Neural progenitor cell (in vitro differentiated cells): ENCODE data around the gene LSP1. TPM values are rescaled to one million over a fixed set of nuclear protein-coding genes. Genes with fewer than 3 reads are reported as not detected.

Experiments used
- DNase-seq: peaks from one replicate; pipeline ENCODE4 v3.0.0-alpha.2; 2016; ENCODE audit warnings: low spot score
- H2AFZ ChIP-seq: fragments of 200-600 bp; sonication (generic); replicated peaks from 2 replicates; pipeline ENCODE4 v1.6.1; 2016; ENCODE audit warnings: antibody characterized with exemption
- H3F3A ChIP-seq: fragments of 200-600 bp; sonication (generic); 2 replicates; pipeline ENCODE4 v1.6.1; 2016; ENCODE audit warnings: antibody characterized with exemption, low read depth
- H3K27ac ChIP-seq: fragments of 200-600 bp; sonication (generic); 2 replicates; pipeline ENCODE4 v1.5.1; 2016; ENCODE audit warnings: mild to moderate bottlenecking
- H3K27me3 ChIP-seq: fragments of 200-600 bp; sonication (generic); 2 replicates; pipeline ENCODE4 v1.6.1; 2016; ENCODE audit warnings: mild to moderate bottlenecking, moderate library complexity
- H3K36me3 ChIP-seq: fragments of 200-600 bp; sonication (generic); 2 replicates; pipeline ENCODE4 v1.5.1; 2016
- H3K4me1 ChIP-seq: fragments of 200-600 bp; sonication (generic); 2 replicates; pipeline ENCODE4 v1.6.1; 2016; ENCODE audit warnings: mixed run types
- H3K4me2 ChIP-seq: fragments of 200-600 bp; sonication (generic); 2 replicates; pipeline ENCODE4 v1.6.1; 2016
- H3K4me3 ChIP-seq: fragments of 200-600 bp; sonication (generic); 2 replicates; pipeline ENCODE4 v1.5.1; 2016
- H3K79me2 ChIP-seq: fragments of 200-600 bp; sonication (generic); 2 replicates; pipeline ENCODE4 v1.6.1; 2016; ENCODE audit warnings: low read depth
- H3K9ac ChIP-seq: fragments of 200-600 bp; sonication (generic); 2 replicates; pipeline ENCODE4 v1.6.1; 2016
- H3K9me3 ChIP-seq: fragments of 200-600 bp; sonication (generic); 2 replicates; pipeline ENCODE4 v1.5.1; 2016; ENCODE audit warnings: low read depth
- H4K20me1 ChIP-seq: fragments of 200-600 bp; sonication (generic); 2 replicates; pipeline ENCODE4 v1.6.1; 2016; ENCODE audit warnings: low read depth
- H3K27ac Mint-ChIP-seq: 3 replicates; pipeline ENCODE4 v1.8.0; 2021; ENCODE audit warnings: mixed read lengths
- H3K27me3 Mint-ChIP-seq: 2 replicates; pipeline ENCODE4 v1.8.0; 2022; ENCODE audit warnings: low read depth, mild to moderate bottlenecking, inconsistent platforms, moderate library complexity, mixed read lengths; ENCODE audit not compliant: insufficient read depth
- H3K36me3 Mint-ChIP-seq: 3 replicates; pipeline ENCODE4 v1.8.0; 2021; ENCODE audit warnings: mixed read lengths
- H3K4me1 Mint-ChIP-seq: 3 replicates; pipeline ENCODE4 v1.8.0; 2021; ENCODE audit warnings: mixed read lengths
- H3K4me3 Mint-ChIP-seq: 3 replicates; pipeline ENCODE4 v1.8.0; 2021; ENCODE audit warnings: mild to moderate bottlenecking, moderate library complexity, mixed read lengths
- H3K9me3 Mint-ChIP-seq: 3 replicates; pipeline ENCODE4 v1.8.0; 2020; ENCODE audit warnings: mixed read lengths
- CTCF ChIP-seq: fragments of 200-600 bp; sonication (generic); IDR thresholded peaks from 2 replicates; pipeline ENCODE4 v1.5.1; 2017; ENCODE audit warnings: antibody characterized with exemption, mild to moderate bottlenecking
- EZH2 ChIP-seq: fragments of 200-600 bp; sonication (generic); IDR thresholded peaks from 2 replicates; pipeline ENCODE4 v1.6.1; 2017; ENCODE audit warnings: antibody characterized with exemption, mild to moderate bottlenecking, moderate library complexity
- EZH2phosphoT487 ChIP-seq: fragments of 200-600 bp; sonication (generic); IDR thresholded peaks from 2 replicates; pipeline ENCODE4 v1.6.1; 2017; ENCODE audit warnings: antibody characterized with exemption
- total RNA-seq: library from RNA; depleted of rRNA; stranded (reverse); fragments of >200 nt; gene quantifications from 2 replicates; pipeline ENCODE4 v1.2.3, GENCODE V29; 2015; ENCODE audit warnings: low replicate concordance

Gene LSP1
- total RNA-seq, 1 donor from 2014 or later = not detected

- no peaks in the 10 kb centered on the region for H3K79me2 ChIP-seq
- no peaks in the 10 kb centered on the region for H3F3A ChIP-seq
- Mint-ChIP-seq H3K4me1 (peaks cover 12% of the 10 kb centered on the region), H3K27ac (no peak overlapping the region), H3K36me3 (no peaks in the 10 kb centered on the region), H3K9me3 (peaks cover 7% of the 10 kb centered on the region), H3K27me3 (peaks cover 12% of the 10 kb centered on the region), H3K4me3 (no peak overlapping the region)
- no peak overlapping the region for H3K27ac ChIP-seq
- no peaks in the 10 kb centered on the region for H4K20me1 ChIP-seq
- H3K9me3 ChIP-seq = no peaks in the 10 kb centered on the region
- DNase-seq = no peak
- no peak overlapping the region for H2AFZ ChIP-seq
- no peaks in the 10 kb centered on the region for H3K27me3 ChIP-seq
- TF ChIP-seq EZH2phosphoT487 = no peak
- H3K4me3 ChIP-seq = no peak overlapping the region
- H3K36me3 ChIP-seq = no peaks in the 10 kb centered on the region
- peaks cover 6% of the 10 kb centered on the region for H3K4me1 ChIP-seq
- no peak overlapping the region for H3K4me2 ChIP-seq
- no peak overlapping the region for H3K9ac ChIP-seq
Observed at GRCh38 chr11:1912289-1912878, 59.5 kb downstream of the LSP1 start.

DNA sequence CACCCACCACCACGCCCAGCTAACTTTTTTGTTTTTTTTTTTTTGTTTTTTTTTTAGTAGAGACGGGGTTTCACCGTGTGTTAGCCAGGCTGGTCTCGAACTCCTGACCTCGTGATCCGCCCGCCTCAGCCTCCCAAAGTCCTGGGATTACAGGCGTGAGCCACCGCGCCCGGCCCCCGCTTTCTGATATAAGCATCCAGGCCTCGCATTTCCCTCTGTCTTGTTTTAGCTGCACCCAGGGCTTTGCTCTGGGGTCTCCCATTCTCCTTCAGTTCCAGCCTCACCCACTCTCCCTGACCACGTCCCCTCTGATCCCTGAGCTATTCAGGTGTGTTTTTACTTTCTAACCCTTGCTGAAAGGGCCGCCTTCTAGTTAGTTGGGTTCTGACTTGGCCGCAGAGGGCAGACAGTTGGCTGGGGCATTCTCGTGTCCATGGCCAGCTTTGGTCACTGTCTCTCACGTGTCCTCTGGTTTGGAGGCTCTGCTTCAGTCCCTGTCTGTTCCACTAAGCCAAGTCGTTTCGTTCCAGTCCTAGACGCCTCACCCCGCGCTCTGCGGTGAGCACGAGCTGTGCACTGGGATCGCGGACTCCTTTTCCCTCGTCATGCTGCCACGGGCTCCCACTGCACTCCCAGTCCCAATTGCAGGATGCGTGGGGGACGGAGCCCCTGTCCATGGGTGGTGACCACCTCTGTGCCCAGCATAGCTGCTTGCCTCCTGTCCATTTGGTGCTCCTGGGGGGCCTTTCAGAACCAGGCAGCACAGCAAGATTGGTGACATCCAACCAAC is 60.6 kb downstream of the LSP1 start:
- Mint-ChIP-seq H3K4me3 (no peak overlapping the region), H3K9me3 (peaks cover 7% of the 10 kb centered on the region), H3K27me3 (peaks cover 12% of the 10 kb centered on the region), H3K4me1 (peaks cover 8% of the 10 kb centered on the region), H3K27ac (no peak overlapping the region), H3K36me3 (no peaks in the 10 kb centered on the region)
- no peaks in the 10 kb centered on the region for H3K79me2 ChIP-seq
- peaks cover 4% of the 10 kb centered on the region for H3K4me1 ChIP-seq
- DNase-seq = no peak
- H3K36me3 ChIP-seq = no peaks in the 10 kb centered on the region
- H2AFZ ChIP-seq = no peak overlapping the region
- no peaks in the 10 kb centered on the region for H3F3A ChIP-seq
- TF ChIP-seq EZH2phosphoT487 (no peak), EZH2 (no peak), CTCF (no peak)
- no peaks in the 10 kb centered on the region for H3K9me3 ChIP-seq
- H3K9ac ChIP-seq = no peak overlapping the region
- no peaks in the 10 kb centered on the region for H3K27me3 ChIP-seq
- no peak overlapping the region for H3K27ac ChIP-seq
- H3K4me3 ChIP-seq = no peak overlapping the region
- no peaks in the 10 kb centered on the region for H4K20me1 ChIP-seq
- no peak overlapping the region for H3K4me2 ChIP-seq

GRCh38 chr11:1915795-1916131 is 62.9 kb downstream of the LSP1 start:
- no peak overlapping the region for H3K9ac ChIP-seq
- H3K27me3 ChIP-seq = no peaks in the 10 kb centered on the region
- H3K79me2 ChIP-seq = no peaks in the 10 kb centered on the region
- H3K27me3 Mint-ChIP-seq = peaks cover 15% of the 10 kb centered on the region
- H3K27ac Mint-ChIP-seq = no peak overlapping the region
- H3K4me3 ChIP-seq = no peak overlapping the region
- no peak for DNase-seq
- H3K36me3 ChIP-seq = no peaks in the 10 kb centered on the region
- H2AFZ ChIP-seq = no peak overlapping the region
- TF ChIP-seq EZH2phosphoT487 (no peak), CTCF (no peak), EZH2 (no peak)
- H3K27ac ChIP-seq = no peak overlapping the region
- no peaks in the 10 kb centered on the region for H3K9me3 ChIP-seq
- no peaks in the 10 kb centered on the region for H3K36me3 Mint-ChIP-seq
- H3F3A ChIP-seq = no peaks in the 10 kb centered on the region
- no peak overlapping the region for H3K4me3 Mint-ChIP-seq
- H3K4me2 ChIP-seq = no peak overlapping the region
- no peaks in the 10 kb centered on the region for H4K20me1 ChIP-seq
- no peaks in the 10 kb centered on the region for H3K4me1 ChIP-seq
- H3K4me1 Mint-ChIP-seq = peaks cover 5% of the 10 kb centered on the region
- H3K9me3 Mint-ChIP-seq = peaks cover 7% of the 10 kb centered on the region
